Heart left ventricle (tissue), 16 donors: Measurements from ENCODE around the gene NEDD1. TPM values are rescaled to one million over a fixed set of nuclear protein-coding genes. Genes with fewer than 3 reads are reported as not detected.

Experiments
- ATAC-seq, 4 donors: fragments of 200-7000 bp; cut with Tn5 transposase; one replicate each; pipeline ENCODE4 v1.9.1; 2020 to 2022; ENCODE audit warnings: moderate library complexity in 4 of 4, mild to moderate bottlenecking in 3 of 4, moderate number of reproducible peaks in 1 of 4
- DNase-seq, 5 donors: peaks; one replicate each; pipeline ENCODE4 v3.0.0-alpha.2; 2020
- H3K27ac ChIP-seq, 12 donors: fragments of 200-600 bp; sonication (generic) in 4 of 12; one replicate each; pipeline versions ENCODE4 v1.5.0 to v1.8.0; 2016 to 2022; ENCODE audit warnings: mild to moderate bottlenecking in 2 of 12
- H3K27me3 ChIP-seq, 9 donors: fragments of 200-600 bp; sonication (generic) in 2 of 9; one replicate each; pipeline versions ENCODE4 v1.5.1 to v1.8.0; 2016 to 2022; ENCODE audit warnings: mild to moderate bottlenecking in 3 of 9
- H3K36me3 ChIP-seq, 9 donors: fragments of 200-600 bp; sonication (generic) in 2 of 9; one replicate each; pipeline versions ENCODE4 v1.5.0 to v1.8.0; 2018 to 2022; ENCODE audit warnings: mild to moderate bottlenecking in 2 of 9
- H3K4me1 ChIP-seq, 12 donors: fragments of 200-600 bp; sonication (generic) in 4 of 12; one replicate each; pipeline versions ENCODE4 v1.5.0 to v1.8.0; 2016 to 2022; ENCODE audit warnings: mild to moderate bottlenecking in 3 of 12
- H3K4me3 ChIP-seq, 12 donors: fragments of 200-600 bp; sonication (generic) in 4 of 12; one replicate each; pipeline versions ENCODE4 v1.5.0 to v1.8.0; 2017 to 2022; ENCODE audit warnings: mild to moderate bottlenecking in 9 of 12, moderate library complexity in 4 of 12
- H3K9me3 ChIP-seq, 12 donors: fragments of 200-600 bp; sonication (generic) in 4 of 12; one replicate each; pipeline versions ENCODE4 v1.5.0 to v1.8.0; 2016 to 2022; ENCODE audit warnings: mild to moderate bottlenecking in 1 of 12
- POLR2A ChIP-seq, 2 donors: fragments of 450-650 bp; IDR thresholded peaks; one replicate each; pipeline ENCODE4 v1.6.1; 2017; ENCODE audit warnings: antibody characterized with exemption in 2 of 2, mild to moderate bottlenecking in 2 of 2, moderate library complexity in 2 of 2
- WGBS, 4 donors: extraction: QIAGEN DNeasy Blood & Tissue Kit in 2 of 4; methylation state at CpG; one replicate each; pipeline versions ENCODE4 v1.1.5 to v1.1.7; 2013 to 2018; 5-methylcytosine and 5-hydroxymethylcytosine counted together
- intact Hi-C, 10 donors: fragments of 100-400 bp; cut with DNase I; formaldehyde crosslinking; loops; one replicate each; pipeline versions ENCODE4 v1.11.1 to v1.14.2; 2022
- polyA plus RNA-seq, 2 donors: library from polyadenylated mRNA; stranded (reverse); fragments of 200-250 nt; gene quantifications; one replicate each; pipeline ENCODE4 v1.2.3, GENCODE V29; 2013
- total RNA-seq, 9 donors: library from RNA; depleted of rRNA in 2 of 9; stranded (reverse); fragments of >200 nt in 2 of 9; fragmentation: NEBNext Ultra II Directional in 3 of 9; extraction: Animal tissue kit (Norgen Biotek cat#: 25700) in 3 of 9; gene quantifications; one replicate each; pipeline versions ENCODE4 v1.1.0 to v1.2.4, GENCODE V29; 2016 to 2023
- TF ChIP-seq, protein P1 (sequence below), 12 donors: fragments of 200-600 bp; sonication (generic) in 4 of 12; IDR thresholded peaks; one replicate each; pipeline versions ENCODE4 v1.5.0 to v1.8.0; 2018 to 2022; ENCODE audit warnings: antibody characterized with exemption in 12 of 12, mild to moderate bottlenecking in 5 of 12
- donor health status: ischemic (EF 13 %, LVEDD 7.1; RV severe dilation, severe dysfunction).
- donor health status: healthy with polysubstance abuse.
- donor health status: DM: no; HTN: yes; CAD: no.
- donor health status: DM: no; HTN: no; CAD: no.
- donor health status: ischemic (EF 25% LVEDD 6.9; RV normal size, moderate dysfunction).
- donor health status: ischemic (EF 25% LVEDD 5.7; RV mildly dilated, moderate dysfunction).
- donor health status: healthy.
- donor health status: DM: yes; HTN: yes; CAD: no.
- donor health status: ischemic (EF 35%, LVEDD 5.7; RV mildly dilated, moderate dysfunction).
- donor health status: nonischemic (EF 11% LVEDD 7.7; RV severe dilation, severe dysfunction).
- donor health status: DM: yes; HTN: yes; CAD: no.
- donor health status: PGD.
- donor health status: ischemic (EF 29% LVEDD 5.4; RV normal size, mild dysfunction).
- donor health status: nonischemic (EF 23%, LVEDD 6.1; RV moderate dilation, normal function).

Gene NEDD1
- total and polyA plus RNA-seq, 11 donors, result 3.3 to 16.4 (median 12.8) TPM

- DNase-seq (no peak), ATAC-seq (no peak)
- Histone ChIP-seq H3K9me3 (no peaks in the 10 kb centered on the region), H3K36me3 (no peaks in the 10 kb centered on the region), H3K4me1 (peaks cover 0 to 4% (median 0%) of the 10 kb centered on the region in 12 donors), H3K27ac (no peak overlapping the region), H3K4me3 (no peak overlapping the region), H3K27me3 (no peaks in the 10 kb centered on the region)
- 60 to 76% (median 74%) methylated on average over 3 of the region's 3 CpGs for WGBS, 4 donors
- intact Hi-C loops, result no loop called here
- TF ChIP-seq POLR2A (IDR thresholded peaks at IDR 0.05), result no peak
- TF ChIP-seq, protein P1, sequence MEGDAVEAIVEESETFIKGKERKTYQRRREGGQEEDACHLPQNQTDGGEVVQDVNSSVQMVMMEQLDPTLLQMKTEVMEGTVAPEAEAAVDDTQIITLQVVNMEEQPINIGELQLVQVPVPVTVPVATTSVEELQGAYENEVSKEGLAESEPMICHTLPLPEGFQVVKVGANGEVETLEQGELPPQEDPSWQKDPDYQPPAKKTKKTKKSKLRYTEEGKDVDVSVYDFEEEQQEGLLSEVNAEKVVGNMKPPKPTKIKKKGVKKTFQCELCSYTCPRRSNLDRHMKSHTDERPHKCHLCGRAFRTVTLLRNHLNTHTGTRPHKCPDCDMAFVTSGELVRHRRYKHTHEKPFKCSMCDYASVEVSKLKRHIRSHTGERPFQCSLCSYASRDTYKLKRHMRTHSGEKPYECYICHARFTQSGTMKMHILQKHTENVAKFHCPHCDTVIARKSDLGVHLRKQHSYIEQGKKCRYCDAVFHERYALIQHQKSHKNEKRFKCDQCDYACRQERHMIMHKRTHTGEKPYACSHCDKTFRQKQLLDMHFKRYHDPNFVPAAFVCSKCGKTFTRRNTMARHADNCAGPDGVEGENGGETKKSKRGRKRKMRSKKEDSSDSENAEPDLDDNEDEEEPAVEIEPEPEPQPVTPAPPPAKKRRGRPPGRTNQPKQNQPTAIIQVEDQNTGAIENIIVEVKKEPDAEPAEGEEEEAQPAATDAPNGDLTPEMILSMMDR (IDR thresholded peaks at IDR 0.05), result no peak
Measured at GRCh38 chr12:96892104-96892503, 15.0 kb upstream of the NEDD1 start.

DNA sequence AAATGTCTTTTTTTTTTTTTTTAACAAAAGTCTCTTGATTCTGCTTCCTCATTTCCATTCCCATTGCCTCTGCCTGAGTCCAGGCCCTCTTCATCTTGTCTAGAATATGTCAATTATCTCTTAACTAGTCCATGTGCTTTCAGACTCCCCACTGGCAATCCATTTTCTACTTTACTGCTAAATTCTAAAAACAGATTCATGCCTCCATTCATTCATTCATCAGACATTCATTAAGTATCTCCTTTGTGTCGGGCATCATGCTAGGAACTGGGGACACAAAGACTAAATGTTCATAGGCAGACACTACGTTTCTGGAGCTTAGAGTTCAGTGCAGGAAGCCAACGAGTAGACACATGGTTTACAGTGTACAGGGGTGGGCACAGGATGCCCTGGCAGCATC lies 9.6 kb upstream of the NEDD1 start:
- 62 to 73% (median 65%) methylated on average over 3 of the region's 3 CpGs for WGBS, 4 donors
- no peaks in the 10 kb centered on the region for H3K9me3 ChIP-seq
- H3K4me1 ChIP-seq, result no peaks in the 10 kb centered on the region
- no peak overlapping the region for H3K4me3 ChIP-seq
- no peaks in the 10 kb centered on the region for H3K36me3 ChIP-seq
- DNase-seq (no peak), ATAC-seq (no peak)
- H3K27me3 ChIP-seq, result no peaks in the 10 kb centered on the region
- H3K27ac ChIP-seq, result no peak overlapping the region
- intact Hi-C loops, result no loop called here
- TF ChIP-seq POLR2A (IDR thresholded peaks at IDR 0.05), result no peak
- TF ChIP-seq, protein P1 (IDR thresholded peaks at IDR 0.05), result no peak

DNA sequence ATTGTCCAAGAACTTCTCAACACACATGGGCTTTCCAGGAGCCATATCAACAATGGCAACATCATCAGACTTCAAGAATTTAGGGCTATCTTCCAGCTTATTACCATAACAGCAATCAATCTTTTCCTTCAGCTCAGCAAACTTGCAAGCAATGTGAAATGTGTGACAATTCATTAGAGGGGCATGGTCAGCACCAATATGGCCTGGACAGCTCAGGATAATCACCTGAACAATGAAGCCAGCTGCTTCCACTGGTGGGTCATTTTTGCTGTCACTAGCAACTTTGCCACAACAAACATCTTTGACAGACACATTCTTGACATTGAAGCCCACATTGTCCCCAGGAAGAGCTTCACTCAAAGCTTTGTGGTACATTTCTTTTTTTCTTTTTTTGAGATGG lies 5.9 kb upstream of the NEDD1 start:
- H3K27me3 ChIP-seq, result no peaks in the 10 kb centered on the region
- peaks cover 0 to 2% (median 0%) of the 10 kb centered on the region in 12 donors for H3K4me1 ChIP-seq
- H3K27ac ChIP-seq, result no peak overlapping the region
- intact Hi-C loops, result no loop called here
- H3K9me3 ChIP-seq, result no peaks in the 10 kb centered on the region
- no peak for ATAC-seq
- no peak overlapping the region for H3K4me3 ChIP-seq
- no peak for DNase-seq
- H3K36me3 ChIP-seq, result no peaks in the 10 kb centered on the region
- TF ChIP-seq, protein P1 (IDR thresholded peaks at IDR 0.05), result no peak
- TF ChIP-seq POLR2A (IDR thresholded peaks at IDR 0.05), result no peak

GRCh38 chr12:96902076-96902475 lies 5.0 kb upstream of the NEDD1 start:
- no peak for DNase-seq
- intact Hi-C loops, result no loop called here
- 75 to 83% (median 79%) methylated on average over 4 of the region's 4 CpGs for WGBS, 4 donors
- ATAC-seq, result no peak
- Histone ChIP-seq H3K4me1 (peaks cover 0 to 7% (median 0%) of the 10 kb centered on the region in 12 donors), H3K27ac (no peak overlapping the region), H3K4me3 (no peak overlapping the region), H3K27me3 (no peaks in the 10 kb centered on the region), H3K9me3 (no peaks in the 10 kb centered on the region), H3K36me3 (no peaks in the 10 kb centered on the region)
- TF ChIP-seq, protein P1 (IDR thresholded peaks at IDR 0.05), result no peak
- no peak for TF ChIP-seq POLR2A (IDR thresholded peaks at IDR 0.05)
